WTC11 (cell line): ENCODE measurements around the gene CDH16. TPM values are rescaled to one million over a fixed set of nuclear protein-coding genes. Genes with fewer than 3 reads are reported as not detected.

ENCODE experiments used
- ATAC-seq: fragments of 200-7000 bp; cut with Tn5 transposase; 2 replicates; pipeline ENCODE4 v1.10.0; 2021; ENCODE audit warnings: mild to moderate bottlenecking, moderate library complexity
- CTCF ChIA-PET: fragments of 300-600 bp; sonication (Branson Sonifier 250); formaldehyde crosslinking; loops from one replicate; lab custom pipeline; 2021; ENCODE audit warnings: antibody characterized with exemption; lab: Charles Lee
- POLR2A ChIA-PET: fragments of 350-600 bp; sonication (Branson Sonifier 250); formaldehyde crosslinking; loops from one replicate; lab custom pipeline; 2021; ENCODE audit warnings: antibody characterized with exemption; lab: Charles Lee
- DNase-seq: peaks from one replicate; pipeline ENCODE4 v3.0.0; 2021; ENCODE audit warnings: low spot score
- H3K27ac Mint-ChIP-seq: 2 replicates; pipeline ENCODE4 v1.8.0; 2021; ENCODE audit warnings: mixed read lengths
- H3K27me3 Mint-ChIP-seq: 2 replicates; pipeline ENCODE4 v1.8.0; 2021; ENCODE audit warnings: low read depth, mild to moderate bottlenecking, moderate library complexity, mixed read lengths
- H3K36me3 Mint-ChIP-seq: 2 replicates; pipeline ENCODE4 v1.8.0; 2021; ENCODE audit warnings: mixed read lengths
- H3K4me1 Mint-ChIP-seq: 2 replicates; pipeline ENCODE4 v1.8.0; 2022; ENCODE audit warnings: mixed read lengths
- H3K4me3 Mint-ChIP-seq: 2 replicates; pipeline ENCODE4 v1.8.0; 2021; ENCODE audit warnings: mild to moderate bottlenecking, moderate library complexity, mixed read lengths
- H3K9me3 Mint-ChIP-seq: 2 replicates; pipeline ENCODE4 v1.8.0; 2021; ENCODE audit warnings: mixed read lengths
- GABPB1 ChIP-seq: sonication (generic); formaldehyde crosslinking; IDR thresholded peaks from 2 replicates; pipeline ENCODE4 v1.8.1; 2023; ENCODE audit warnings: mild to moderate bottlenecking, missing genetic modification reagents
- MYBL2 ChIP-seq: sonication (generic); formaldehyde crosslinking; IDR thresholded peaks from 2 replicates; pipeline ENCODE4 v1.8.1; 2023; ENCODE audit warnings: mild to moderate bottlenecking, moderate library complexity, missing genetic modification reagents
- NR3C1 ChIP-seq: sonication (generic); formaldehyde crosslinking; conservative IDR thresholded peaks from 2 replicates; pipeline ENCODE4 v1.8.1; 2023; ENCODE audit warnings: low read depth, mild to moderate bottlenecking, missing genetic modification reagents
- SOX15 ChIP-seq: fragments of 250-450 bp; sonication (Bioruptor Pico); IDR thresholded peaks from 2 replicates; pipeline ENCODE4 v1.9.0; 2021; ENCODE audit warnings: mild to moderate bottlenecking
- ZNF121 ChIP-seq: sonication (generic); formaldehyde crosslinking; IDR thresholded peaks from 2 replicates; pipeline ENCODE4 v1.8.0; 2023; ENCODE audit warnings: missing genetic modification reagents
- total RNA-seq: library from RNA; stranded (reverse); gene quantifications from 3 replicates; pipeline ENCODE4 v1.2.3, GENCODE V29; 2021
- TF ChIP-seq, protein P1 (sequence below): sonication (generic); formaldehyde crosslinking; conservative IDR thresholded peaks from 2 replicates; pipeline ENCODE4 v1.8.1; 2023; ENCODE audit warnings: mild to moderate bottlenecking, low read depth, missing genetic modification reagents, moderate library complexity
- TF ChIP-seq, protein P2 (sequence below): sonication (generic); formaldehyde crosslinking; IDR thresholded peaks from 2 replicates; pipeline ENCODE4 v1.8.0; 2023; ENCODE audit warnings: mild to moderate bottlenecking, missing genetic modification reagents
- TF ChIP-seq, protein P3 (sequence below): sonication (generic); formaldehyde crosslinking; IDR thresholded peaks from 2 replicates; pipeline ENCODE4 v1.8.1; 2022; ENCODE audit warnings: missing genetic modification reagents, borderline replicate concordance
- TF ChIP-seq, protein P4 (sequence below): sonication (generic); formaldehyde crosslinking; IDR thresholded peaks from 2 replicates; pipeline ENCODE4 v1.8.1; 2023; ENCODE audit warnings: mild to moderate bottlenecking, moderate library complexity, missing genetic modification reagents
- TF ChIP-seq, protein P5 (sequence below): fragments of 200-600 bp; IDR thresholded peaks from 2 replicates; pipeline ENCODE4 v1.8.0; 2022; ENCODE audit warnings: antibody characterized with exemption

The CDH16 gene
- total RNA-seq, 1 experiment from 2014 or later: not detected

DNA sequence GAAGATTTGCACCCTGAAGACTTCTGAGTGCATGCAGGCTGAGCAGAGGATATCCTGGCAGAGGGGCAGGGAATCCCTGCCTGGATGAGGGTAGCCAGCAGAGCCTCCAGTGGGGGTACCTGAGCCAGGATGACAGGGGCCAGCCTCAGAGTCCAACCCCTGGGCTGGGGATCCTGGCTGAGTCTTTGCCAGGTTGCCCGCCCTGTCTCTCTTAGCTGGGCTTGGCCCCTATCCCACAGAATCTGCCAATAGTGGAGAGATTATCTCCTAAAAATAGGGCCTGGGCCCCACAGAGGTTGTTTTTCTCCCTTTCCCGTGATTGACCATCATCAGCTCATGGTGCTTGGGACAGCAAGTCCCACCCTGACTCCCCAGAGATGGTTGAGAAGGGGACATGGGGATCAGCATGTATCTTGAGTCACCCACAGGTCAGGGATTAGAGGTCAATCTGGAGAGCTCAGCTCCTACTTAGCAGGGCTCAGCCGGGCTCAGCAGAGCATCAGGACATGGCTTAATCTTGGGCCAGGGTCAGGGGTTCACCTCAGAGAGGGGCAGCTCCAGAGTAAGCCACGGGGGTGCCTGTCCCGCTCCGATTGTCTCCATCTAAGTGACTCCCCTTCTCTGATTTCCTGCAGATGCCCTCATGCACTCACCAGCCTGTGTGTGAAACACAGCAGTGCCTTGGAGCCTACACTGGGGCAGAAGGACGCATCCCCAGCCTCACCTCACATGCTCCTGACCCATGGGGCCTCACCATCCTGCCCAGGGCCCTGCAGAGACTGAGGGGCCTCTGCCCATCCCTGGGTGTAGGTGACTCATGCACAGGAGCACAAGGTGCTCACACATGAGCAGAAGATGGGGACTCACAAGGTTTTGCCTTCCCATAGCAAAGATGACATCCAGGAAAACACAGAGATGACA, 11.5 kb downstream of the CDH16 start (continued):
- TF ChIP-seq, protein P1, sequence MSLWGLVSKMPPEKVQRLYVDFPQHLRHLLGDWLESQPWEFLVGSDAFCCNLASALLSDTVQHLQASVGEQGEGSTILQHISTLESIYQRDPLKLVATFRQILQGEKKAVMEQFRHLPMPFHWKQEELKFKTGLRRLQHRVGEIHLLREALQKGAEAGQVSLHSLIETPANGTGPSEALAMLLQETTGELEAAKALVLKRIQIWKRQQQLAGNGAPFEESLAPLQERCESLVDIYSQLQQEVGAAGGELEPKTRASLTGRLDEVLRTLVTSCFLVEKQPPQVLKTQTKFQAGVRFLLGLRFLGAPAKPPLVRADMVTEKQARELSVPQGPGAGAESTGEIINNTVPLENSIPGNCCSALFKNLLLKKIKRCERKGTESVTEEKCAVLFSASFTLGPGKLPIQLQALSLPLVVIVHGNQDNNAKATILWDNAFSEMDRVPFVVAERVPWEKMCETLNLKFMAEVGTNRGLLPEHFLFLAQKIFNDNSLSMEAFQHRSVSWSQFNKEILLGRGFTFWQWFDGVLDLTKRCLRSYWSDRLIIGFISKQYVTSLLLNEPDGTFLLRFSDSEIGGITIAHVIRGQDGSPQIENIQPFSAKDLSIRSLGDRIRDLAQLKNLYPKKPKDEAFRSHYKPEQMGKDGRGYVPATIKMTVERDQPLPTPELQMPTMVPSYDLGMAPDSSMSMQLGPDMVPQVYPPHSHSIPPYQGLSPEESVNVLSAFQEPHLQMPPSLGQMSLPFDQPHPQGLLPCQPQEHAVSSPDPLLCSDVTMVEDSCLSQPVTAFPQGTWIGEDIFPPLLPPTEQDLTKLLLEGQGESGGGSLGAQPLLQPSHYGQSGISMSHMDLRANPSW (CRISPR knock-in tag): no peak
- no peak for TF ChIP-seq SOX15 (CRISPR knock-in tag)

DNA sequence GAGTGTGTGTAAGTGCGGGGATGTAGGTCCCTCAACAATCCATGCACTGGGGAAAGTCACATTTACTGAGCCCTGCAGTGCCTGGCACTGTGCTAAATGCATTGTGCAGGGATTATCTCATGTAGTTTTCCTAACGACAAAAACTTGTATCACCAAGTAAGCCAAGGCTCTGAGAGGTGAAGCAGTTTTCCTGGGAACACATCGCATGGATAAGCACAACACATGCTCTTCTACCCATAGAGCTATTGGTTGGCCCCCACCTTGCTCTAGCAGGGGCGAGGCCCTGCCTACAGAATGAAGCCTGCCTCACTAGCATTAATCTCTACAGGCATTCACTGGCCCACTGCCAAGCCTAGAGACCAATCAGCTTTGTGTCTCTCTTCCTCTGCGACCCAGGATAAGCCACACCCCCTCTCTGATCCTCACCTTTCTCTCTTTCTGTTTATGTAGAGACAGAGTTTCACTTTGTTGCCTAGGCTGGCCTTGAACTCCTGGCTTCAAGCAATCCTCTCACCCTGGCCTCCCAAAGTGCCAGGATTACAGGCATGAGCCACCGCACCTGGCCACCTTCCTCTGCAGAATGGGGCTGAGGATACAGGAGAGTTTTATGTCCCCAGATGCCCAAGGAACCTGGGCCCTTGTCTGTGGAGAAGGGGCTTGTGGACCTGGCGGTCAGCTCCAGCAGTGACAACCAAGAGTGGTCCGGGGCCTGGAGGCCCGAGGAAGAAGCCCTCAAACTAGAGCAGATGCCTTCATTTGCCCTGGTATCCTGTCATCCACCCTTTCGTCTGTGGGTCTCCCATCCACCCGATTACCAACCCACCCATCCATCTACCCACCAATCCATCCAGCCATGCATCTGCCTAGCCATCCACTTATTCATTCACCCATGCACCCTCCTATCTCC, 12.8 kb downstream of the CDH16 start:
- CTCF ChIA-PET: interaction anchor here (0.7 to 5.4 kb wide), 8 partner anchors 11 to 263 kb away, joined by 3 to 57 read pairs (median 4); partner anchors contain the start of genes CES3, NAE1 and RRAD
- DNase-seq: peak; percentile 55
- peaks cover 5% of the 10 kb centered on the region; the same call in 1 of the 2 replicates for H3K4me1 Mint-ChIP-seq
- ATAC-seq: peak; percentile 90
- H3K4me3 Mint-ChIP-seq: no peak overlapping the region
- TF ChIP-seq MYBL2 (CRISPR knock-in tag) (no peak), GABPB1 (peak; percentile 29; the same call in 1 of the 2 replicates)
- peak overlapping the region; percentile 88 for H3K27ac Mint-ChIP-seq
- POLR2A ChIA-PET: no interaction called here
- no peaks in the 10 kb centered on the region for H3K9me3 Mint-ChIP-seq
- H3K36me3 Mint-ChIP-seq: no peaks in the 10 kb centered on the region
- peaks cover 15% of the 10 kb centered on the region for H3K27me3 Mint-ChIP-seq

DNA sequence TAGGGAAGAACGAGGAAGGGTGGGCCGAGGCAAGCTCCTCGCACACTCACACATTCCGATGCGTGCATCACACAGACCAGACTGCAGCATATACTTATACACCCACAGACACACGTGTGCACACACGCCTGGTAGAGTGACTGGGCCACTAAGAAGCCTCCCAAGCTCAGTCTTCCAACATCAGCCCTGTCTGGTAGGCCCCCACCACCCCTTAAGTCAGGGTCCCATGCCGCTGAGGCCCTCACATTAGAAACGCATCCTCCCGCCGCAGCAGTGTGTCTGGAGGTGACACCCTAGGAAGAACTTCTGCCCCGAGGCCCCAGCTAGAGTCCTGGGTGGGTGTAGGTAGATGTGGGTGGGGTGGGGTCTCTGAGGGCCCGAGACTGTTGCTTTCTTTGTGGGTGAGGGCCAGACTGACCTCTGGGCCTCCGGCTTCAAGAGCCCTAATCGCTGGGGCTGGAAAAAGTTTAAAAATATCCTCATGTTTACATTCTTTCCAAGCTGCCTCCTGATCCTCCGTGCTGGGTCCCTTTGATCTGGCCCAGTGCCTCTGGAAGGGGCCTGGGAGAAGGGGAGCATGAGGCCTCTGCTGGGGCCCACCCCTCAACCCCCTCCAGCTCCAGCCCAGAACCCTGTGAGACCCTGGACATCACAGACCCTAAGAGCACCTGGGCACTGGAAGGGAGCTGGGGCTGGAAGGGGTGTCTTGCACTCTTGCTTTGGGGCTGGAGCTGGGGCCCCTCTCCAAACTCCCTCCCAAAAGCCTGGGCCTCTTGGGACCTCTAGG, 13.6 kb downstream of the CDH16 start:
- ATAC-seq (no peak), DNase-seq (no peak)

More for the DNA sequence above, 13.6 kb downstream of the CDH16 start:
- Mint-ChIP-seq H3K36me3 (no peaks in the 10 kb centered on the region), H3K27me3 (peaks cover 15% of the 10 kb centered on the region), H3K4me1 (peaks cover 6% of the 10 kb centered on the region), H3K4me3 (no peak overlapping the region), H3K9me3 (no peaks in the 10 kb centered on the region), H3K27ac (no peak overlapping the region)
- ChIA-PET CTCF (interaction anchor here (0.7 to 5.4 kb wide), 11 partner anchors 10 to 264 kb away, joined by 3 to 57 read pairs (median 4); partner anchors contain the start of genes CDH16, CES3, NAE1 and RRAD), POLR2A (no interaction called here)
- TF ChIP-seq NR3C1 (CRISPR knock-in tag) (no peak), ZNF121 (no peak), GABPB1 (0 out of 2 replicates have a peak, but pooled peaks have one; percentile 28)
- TF ChIP-seq, protein P2, sequence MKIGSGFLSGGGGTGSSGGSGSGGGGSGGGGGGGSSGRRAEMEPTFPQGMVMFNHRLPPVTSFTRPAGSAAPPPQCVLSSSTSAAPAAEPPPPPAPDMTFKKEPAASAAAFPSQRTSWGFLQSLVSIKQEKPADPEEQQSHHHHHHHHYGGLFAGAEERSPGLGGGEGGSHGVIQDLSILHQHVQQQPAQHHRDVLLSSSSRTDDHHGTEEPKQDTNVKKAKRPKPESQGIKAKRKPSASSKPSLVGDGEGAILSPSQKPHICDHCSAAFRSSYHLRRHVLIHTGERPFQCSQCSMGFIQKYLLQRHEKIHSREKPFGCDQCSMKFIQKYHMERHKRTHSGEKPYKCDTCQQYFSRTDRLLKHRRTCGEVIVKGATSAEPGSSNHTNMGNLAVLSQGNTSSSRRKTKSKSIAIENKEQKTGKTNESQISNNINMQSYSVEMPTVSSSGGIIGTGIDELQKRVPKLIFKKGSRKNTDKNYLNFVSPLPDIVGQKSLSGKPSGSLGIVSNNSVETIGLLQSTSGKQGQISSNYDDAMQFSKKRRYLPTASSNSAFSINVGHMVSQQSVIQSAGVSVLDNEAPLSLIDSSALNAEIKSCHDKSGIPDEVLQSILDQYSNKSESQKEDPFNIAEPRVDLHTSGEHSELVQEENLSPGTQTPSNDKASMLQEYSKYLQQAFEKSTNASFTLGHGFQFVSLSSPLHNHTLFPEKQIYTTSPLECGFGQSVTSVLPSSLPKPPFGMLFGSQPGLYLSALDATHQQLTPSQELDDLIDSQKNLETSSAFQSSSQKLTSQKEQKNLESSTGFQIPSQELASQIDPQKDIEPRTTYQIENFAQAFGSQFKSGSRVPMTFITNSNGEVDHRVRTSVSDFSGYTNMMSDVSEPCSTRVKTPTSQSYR (CRISPR knock-in tag): no peak
- TF ChIP-seq, protein P3, sequence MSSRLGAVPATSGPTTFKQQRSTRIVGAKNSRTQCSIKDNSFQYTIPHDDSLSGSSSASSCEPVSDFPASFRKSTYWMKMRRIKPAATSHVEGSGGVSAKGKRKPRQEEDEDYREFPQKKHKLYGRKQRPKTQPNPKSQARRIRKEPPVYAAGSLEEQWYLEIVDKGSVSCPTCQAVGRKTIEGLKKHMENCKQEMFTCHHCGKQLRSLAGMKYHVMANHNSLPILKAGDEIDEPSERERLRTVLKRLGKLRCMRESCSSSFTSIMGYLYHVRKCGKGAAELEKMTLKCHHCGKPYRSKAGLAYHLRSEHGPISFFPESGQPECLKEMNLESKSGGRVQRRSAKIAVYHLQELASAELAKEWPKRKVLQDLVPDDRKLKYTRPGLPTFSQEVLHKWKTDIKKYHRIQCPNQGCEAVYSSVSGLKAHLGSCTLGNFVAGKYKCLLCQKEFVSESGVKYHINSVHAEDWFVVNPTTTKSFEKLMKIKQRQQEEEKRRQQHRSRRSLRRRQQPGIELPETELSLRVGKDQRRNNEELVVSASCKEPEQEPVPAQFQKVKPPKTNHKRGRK: no peak
- TF ChIP-seq, protein P4, sequence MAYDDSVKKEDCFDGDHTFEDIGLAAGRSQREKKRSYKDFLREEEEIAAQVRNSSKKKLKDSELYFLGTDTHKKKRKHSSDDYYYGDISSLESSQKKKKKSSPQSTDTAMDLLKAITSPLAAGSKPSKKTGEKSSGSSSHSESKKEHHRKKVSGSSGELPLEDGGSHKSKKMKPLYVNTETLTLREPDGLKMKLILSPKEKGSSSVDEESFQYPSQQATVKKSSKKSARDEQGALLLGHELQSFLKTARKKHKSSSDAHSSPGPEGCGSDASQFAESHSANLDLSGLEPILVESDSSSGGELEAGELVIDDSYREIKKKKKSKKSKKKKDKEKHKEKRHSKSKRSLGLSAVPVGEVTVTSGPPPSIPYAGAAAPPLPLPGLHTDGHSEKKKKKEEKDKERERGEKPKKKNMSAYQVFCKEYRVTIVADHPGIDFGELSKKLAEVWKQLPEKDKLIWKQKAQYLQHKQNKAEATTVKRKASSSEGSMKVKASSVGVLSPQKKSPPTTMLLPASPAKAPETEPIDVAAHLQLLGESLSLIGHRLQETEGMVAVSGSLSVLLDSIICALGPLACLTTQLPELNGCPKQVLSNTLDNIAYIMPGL (CRISPR knock-in tag): no peak
- TF ChIP-seq, protein P5, sequence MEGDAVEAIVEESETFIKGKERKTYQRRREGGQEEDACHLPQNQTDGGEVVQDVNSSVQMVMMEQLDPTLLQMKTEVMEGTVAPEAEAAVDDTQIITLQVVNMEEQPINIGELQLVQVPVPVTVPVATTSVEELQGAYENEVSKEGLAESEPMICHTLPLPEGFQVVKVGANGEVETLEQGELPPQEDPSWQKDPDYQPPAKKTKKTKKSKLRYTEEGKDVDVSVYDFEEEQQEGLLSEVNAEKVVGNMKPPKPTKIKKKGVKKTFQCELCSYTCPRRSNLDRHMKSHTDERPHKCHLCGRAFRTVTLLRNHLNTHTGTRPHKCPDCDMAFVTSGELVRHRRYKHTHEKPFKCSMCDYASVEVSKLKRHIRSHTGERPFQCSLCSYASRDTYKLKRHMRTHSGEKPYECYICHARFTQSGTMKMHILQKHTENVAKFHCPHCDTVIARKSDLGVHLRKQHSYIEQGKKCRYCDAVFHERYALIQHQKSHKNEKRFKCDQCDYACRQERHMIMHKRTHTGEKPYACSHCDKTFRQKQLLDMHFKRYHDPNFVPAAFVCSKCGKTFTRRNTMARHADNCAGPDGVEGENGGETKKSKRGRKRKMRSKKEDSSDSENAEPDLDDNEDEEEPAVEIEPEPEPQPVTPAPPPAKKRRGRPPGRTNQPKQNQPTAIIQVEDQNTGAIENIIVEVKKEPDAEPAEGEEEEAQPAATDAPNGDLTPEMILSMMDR: no peak
